Central memory CD4-positive, alpha-beta T cell (primary cell): ENCODE results near the gene RINL.

ENCODE experiments used
- DNase-seq: peaks from one replicate; pipeline ENCODE4 v3.0.0; 2022

RINL gene

DNA sequence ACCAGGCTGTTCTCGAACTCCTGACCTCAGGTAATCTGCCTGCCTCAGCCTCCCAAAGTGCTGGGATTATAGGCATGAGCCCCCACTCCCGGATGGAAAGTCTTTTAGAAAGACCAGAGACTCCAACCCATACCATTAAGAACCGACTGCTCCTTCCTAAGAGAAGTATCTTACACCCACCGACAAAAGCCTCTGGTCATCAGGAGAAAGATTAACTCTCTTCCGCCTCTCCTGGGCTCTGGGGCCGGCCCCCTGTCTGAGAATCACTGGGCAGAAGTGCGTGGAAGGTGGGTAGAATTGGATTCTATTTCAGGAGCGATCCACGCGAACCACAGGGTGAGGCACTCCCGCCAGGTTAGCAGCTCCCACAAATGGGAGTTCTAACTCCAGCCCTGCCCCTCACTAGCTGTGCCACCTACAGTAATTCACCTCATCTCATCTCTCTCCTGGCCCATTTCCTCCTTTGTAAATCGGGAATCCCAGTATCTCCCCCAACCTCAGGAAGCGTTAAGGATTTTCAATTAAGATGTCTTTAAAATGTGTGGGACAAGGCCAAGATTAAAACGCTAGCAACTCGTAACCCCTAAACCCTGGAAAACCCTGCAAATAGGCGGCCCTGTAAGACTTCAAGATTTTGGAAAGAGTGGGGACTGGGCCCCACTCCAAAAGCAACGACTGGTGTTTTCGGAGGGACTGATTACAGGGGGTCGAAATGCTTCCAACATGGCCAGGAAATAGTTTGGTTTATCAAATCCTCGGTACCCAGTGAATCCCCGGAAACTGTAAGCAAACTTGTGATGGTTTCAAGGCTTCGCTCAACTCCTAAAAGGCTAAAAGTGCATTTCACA, 29.6 kb downstream of the RINL start:
- DNase-seq: no peak

GRCh38 chr19:38846097-38846496, 32.0 kb downstream of the RINL start:
- no peak for DNase-seq

DNA sequence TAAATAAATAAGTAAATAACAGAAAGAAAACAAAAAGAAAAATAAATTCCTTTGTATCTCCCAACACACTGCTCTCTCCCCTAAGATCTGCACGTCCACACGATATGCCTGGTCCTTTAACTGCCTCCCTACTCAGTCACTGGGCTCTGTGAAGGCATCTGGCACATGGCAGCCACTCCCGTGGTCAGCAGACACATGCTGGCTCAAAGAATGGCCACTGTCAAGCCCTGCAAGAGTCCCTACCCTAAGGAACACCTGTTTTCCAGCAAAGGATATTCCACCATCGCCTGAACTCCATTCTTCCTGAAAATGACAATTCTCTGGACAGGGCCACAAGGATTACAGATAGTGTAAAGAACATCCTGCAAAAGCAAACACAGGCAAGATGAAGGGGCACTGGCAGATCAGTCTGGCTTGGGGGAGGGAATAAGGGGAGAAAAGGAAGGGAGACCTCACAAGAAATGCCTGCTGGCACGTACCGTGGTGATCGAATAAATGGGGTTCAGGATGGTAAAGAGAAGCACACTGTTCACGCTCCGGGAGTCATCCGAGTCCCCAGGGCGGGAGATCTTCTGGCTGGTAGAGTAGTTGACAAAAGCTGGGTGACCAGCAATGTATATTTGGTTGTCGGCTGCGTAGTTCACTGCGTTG, 32.6 kb downstream of the RINL start:
- DNase-seq: no peak

DNA sequence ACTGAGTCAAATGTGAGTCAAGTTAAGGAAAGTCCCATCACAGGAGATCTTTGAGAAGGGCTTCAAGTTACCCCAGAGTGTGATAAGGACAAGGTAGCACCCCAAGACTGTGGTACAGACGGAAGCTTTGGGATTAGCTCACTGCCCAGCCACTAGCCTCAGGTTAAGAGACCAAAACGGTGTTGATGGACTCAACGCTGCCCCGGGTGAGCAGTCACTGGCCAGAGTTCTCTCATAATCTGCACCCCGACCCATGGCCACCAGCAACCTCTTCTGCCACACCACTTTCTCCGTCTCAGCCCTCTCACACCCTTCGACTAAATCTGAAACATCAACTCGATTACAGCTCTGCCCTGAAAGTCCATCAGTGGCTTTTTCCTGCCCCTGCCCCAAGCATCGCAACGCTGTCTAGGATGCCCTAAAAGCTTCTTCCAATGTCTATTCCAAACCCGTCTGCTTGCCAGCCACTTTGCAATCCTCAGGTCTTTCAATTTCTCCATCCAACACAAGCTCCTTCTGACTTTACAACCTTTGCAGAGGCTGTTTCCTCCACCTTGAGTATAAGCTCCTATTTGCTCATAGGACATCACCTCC, 33.9 kb downstream of the RINL start:
- DNase-seq: no peak

DNA sequence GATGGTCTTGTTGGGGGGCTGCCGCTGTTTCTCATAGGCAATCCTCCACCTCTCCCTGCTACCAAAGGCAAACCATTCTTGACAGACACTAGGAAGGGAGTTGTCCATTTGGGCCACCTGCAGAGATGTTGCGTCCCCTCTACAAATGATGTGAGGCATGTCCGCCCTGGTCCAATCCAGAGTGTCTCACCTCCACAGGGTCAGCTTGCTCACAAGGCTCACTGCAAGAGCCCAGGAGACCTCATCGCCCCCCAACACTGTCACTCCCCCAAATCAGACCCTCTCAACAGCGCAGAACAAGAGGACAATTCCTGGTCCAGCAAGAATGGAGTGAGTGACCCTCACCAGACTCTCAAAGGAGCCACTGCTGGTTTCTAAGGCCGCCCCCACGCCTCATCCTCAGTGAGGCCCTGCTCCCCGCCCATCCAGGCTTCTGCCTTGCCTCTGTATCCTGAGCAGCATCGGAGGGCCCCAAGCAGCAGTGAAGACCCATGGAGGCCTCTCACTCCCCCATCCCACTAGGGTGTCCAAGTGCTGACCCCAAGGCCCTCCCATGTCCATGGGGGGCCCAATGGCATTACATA, 34.8 kb downstream of the RINL start:
- DNase-seq: no peak

GRCh38 chr19:38842439-38843174, 35.5 kb downstream of the RINL start:
- DNase-seq: peak; percentile 77

- peak; percentile 74 for DNase-seq
These were observed 36.2 kb downstream of the RINL start for GRCh38 chr19:38841787-38842438.

DNA sequence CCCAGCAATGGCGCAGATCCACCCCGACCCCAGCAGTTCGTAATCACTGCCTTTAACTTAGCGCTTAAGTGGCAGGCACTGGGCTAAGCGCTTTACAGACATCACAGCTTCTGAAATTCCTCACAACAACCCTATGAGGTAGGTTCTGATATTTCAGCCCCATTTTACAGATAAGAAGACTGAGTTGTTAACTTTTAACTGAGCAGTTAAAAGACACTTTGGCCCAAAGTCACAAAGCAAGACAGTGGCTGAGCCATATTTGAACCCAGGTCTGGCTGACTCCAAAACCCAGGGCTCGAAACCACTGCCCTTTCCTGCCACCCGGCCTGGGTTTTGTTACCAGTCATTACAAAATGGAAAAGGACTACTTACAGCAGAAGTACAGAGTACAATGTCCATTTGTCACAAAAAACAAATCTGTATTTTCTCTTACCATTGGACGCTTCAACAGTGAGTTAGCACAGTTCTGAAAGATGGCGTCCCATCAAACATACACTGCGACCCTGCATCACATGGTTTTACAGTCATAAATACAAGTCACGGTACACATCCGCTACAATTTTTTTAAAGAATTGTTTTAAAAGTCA, 36.8 kb downstream of the RINL start:
- DNase-seq: no peak

DNA sequence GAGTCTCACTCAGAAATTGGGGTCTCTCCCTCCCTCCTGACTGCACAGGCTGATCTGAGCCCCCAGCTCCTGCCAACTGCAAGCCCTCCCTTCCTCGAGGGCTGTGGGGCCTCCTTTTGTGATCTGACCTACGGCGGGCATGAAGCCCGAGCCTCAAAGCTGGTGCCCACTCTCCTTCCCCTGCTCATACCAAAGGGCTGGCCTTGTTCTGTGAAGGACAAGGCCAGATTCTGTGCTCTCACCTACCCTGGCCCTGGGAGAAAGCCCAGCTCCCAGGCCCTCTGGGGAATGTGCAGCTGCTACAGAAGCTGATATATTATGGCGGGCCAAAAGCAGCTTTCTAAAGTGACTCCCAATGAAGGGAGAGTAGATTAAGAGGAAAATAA, 37.5 kb downstream of the RINL start:
- no peak for DNase-seq

- DNase-seq: no peak
These were observed 38.1 kb downstream of the RINL start for GRCh38 chr19:38839816-38840582.

GRCh38 chr19:38838986-38839761, 38.9 kb downstream of the RINL start:
- no peak for DNase-seq

DNA sequence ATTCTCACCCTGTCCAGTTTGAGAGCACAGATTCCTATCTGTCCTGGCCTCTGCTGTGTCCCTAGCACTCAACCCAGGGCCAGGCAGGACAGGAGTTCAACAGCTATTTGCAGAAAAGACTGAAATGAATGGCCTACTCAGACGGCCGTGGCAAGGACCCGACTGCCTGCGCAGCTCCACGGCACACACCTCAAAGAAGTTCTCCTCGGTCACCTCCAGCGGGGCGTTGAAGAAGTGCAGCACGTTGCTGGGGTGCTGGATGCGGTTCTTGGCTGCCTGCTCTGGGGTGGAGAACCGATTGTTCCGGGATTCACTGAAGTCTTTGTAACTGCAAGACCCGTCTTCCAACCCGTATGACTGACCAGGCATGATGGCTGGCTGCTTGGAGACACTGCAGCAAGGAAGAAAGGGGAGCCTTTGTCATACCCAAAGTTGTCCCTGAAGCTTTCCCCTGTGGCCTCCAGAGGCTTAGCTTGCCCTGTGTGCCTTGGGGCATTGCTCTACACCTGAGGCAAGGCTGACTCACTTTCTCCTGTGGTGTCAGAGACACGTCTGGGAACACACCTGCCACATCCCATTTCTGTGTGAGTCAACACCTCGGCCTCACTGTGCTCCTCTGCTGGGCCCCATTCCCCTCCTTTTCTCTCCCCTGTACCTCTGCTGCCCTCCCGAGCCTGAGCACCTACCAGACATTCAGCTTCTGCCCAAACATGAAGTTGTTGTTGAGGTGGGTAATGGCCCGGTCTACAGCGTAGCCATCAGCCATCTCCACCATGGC, 39.7 kb downstream of the RINL start:
- DNase-seq: no peak

DNA sequence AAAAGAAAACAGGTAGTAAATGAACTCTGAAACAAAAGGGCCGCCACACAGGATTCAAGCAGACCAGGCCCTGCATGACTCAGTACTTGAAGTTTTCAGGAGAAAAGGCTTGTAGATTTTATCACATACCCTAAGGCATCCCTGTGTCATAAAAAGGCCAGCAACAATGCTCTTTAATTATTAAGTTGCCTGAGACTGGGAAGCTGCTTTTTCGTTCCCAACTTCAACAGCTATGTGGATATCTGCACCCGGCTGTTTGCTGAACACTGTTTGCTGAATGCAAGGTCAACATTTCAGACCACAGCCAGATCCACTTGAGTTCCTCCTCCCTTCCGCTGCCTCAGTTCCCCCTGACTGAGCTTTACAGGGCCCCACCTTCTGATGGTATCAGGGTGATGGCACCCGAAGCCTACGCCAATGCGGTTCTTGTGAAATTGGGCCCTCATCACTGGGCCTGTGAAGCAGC, 40.4 kb downstream of the RINL start:
- no peak for DNase-seq

DNA sequence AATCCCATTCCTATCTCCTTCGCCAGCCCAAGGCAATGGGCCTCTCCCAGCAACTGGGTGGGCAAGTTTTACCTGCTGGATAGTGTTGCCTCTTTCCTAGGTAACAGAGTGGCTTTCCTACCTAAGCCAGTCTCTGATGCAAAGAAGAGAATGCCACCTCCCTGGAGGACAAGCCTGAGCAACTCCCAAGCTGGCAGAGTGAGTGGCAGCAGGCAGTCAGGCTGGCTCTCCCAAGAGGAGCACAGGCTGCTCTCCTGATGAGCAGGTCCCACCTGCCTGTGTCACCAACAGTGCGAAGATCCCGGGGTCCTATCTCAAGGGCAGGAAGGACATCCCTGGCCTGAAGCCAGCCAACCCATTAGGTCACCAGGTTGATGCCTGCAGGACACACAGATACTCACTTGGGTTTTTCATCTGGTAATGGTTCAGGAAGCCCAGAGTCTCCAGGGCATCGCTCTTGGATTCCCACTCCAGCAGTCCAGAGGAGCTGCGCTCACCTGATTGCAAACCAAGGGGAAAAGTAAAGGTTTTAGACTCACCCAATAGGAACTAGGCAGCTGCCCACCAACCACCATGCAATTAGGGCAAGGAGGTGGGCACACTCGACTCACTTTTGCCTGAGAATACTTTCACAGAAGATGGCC, 41.0 kb downstream of the RINL start:
- no peak for DNase-seq

DNA sequence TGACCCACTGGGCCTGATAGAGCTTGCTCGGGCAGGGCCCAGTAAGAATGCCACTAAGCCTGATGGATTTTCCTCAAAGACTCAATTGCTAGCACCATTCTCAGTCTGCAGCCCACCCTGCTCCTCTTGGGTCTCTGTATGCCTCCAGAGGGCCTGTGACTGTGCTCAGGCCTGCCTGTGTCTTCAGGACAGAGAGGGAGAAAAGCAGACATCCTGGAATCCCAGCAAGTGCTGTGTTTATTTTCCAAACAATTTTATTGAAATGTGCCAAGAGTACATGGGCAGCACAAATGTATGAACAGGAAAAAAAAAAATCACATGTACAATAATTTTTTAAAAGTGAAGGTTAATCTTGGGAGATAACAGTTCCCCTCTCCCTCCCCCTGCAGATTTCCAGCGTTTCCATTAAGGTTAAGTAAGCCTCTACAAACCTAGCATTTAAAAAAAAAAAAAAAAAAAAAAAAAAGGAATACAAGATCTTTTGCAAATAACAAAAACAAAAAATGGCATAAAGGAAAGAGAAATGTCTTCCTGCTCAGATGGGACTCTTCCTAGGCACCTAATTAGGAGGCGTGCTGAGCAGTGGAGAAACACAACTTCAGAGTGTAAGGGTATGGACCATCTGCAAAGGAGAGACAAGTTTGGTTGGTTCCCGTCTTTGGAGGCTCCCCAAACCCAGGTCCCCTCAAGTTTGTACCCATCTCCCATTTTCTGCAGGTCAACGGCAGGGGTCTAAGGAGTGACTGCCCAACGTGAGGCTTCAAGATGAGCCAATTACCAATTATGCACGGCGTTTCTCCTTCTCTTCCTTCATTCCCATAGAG, 41.7 kb downstream of the RINL start:
- DNase-seq: no peak

DNA sequence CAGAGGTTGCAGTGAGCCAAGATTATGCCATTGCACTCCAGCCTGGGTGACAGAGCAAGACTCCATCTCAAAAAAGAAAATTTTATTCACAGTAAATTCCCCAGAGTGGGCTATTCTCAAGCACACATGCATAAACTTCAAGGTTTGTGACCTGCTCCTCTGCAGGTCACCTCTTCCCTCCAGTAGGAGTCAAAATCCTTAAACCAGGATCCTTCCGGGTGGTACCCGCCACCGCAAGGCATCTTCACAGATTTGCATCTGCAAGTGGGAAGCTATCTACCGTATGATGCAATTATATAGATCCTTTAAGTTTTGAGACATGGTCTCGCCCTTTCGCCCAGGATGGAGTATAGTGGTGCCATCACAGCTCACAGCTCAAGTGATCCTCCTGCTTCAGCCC, 43.5 kb downstream of the RINL start:
- DNase-seq: no peak

DNA sequence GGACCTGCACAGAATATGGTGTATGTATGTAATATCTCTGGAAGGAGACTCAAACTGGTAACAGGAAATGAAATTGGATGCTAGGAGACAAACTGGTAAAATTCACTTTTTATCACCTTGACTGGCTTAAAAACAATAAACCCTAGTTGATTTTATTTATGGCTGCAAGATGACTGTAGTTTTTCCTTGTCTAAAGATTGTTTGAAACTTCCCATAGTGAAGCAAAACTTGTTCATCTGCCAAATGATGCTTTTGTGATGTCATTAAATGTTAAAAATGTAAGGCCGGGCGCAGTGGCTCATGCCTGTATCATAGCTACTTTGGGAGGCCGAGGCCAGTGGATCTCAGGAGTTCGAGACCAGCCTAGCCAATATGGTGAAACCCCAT, 44.0 kb downstream of the RINL start:
- no peak for DNase-seq

DNA sequence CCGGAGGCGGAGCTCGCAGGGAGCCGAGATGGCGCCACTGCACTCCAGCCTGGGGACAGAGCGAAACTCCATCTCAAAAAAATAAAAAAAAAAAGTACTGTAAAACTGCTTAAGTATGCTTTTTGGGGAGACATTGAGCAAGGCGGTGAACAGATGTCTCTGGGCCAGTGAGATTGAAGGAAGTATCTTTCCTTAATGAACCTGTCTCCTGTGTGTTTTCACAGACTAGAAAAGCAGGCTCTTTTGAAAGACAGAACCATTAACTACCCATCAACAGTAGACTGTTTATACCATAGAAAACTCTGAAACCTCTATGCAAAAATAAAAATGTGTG, 45.0 kb downstream of the RINL start:
- DNase-seq: no peak
